IMR-90 (cell line): Measurements from ENCODE around the gene CRACDL. TPM values are rescaled to one million over a fixed set of nuclear protein-coding genes. Genes with fewer than 3 reads are reported as not detected.

Experiments used
- ATAC-seq: fragments of 200-7000 bp; cut with Tn5 transposase; 2 replicates; pipeline ENCODE4 v1.9.1; 2020; ENCODE audit warnings: low read depth, mild to moderate bottlenecking, moderate library complexity
- BruUV-seq: library from RNA; stranded (reverse); fragments of 400-500 nt; replicated peaks from 2 replicates; lab custom pipeline; 2021; lab: Mats Ljungman, UMichigan
- CTCF ChIA-PET: fragments of 300-600 bp; formaldehyde crosslinking; extraction: SDS; loops from one replicate; lab custom pipeline; 2021; ENCODE audit warnings: antibody characterized with exemption; lab: Yijun Ruan, JAX
- POLR2A ChIA-PET: fragments of 300-600 bp; sonication (Branson Sonifier 250); formaldehyde crosslinking; loops from one replicate; lab custom pipeline; 2022; ENCODE audit warnings: antibody characterized with exemption; ENCODE audit not compliant: unreplicated experiment; lab: Charles Lee
- DNase-seq: peaks from one replicate; pipeline ENCODE4 v3.0.0; 2013
- H2AFZ ChIP-seq: replicated peaks from 2 replicates; pipeline ENCODE3; 2013; ENCODE audit warnings: low read length, mild to moderate bottlenecking; ENCODE audit not compliant: poor library complexity
- H2AK5ac ChIP-seq: 2 replicates; pipeline ENCODE4 v1.6.1; 2013; ENCODE audit warnings: low read depth, low read length, inconsistent platforms
- H2AK9ac ChIP-seq: replicated peaks from 2 replicates; pipeline ENCODE3; 2013; ENCODE audit warnings: mild to moderate bottlenecking, low read depth, low read length, moderate library complexity; ENCODE audit not compliant: poor library complexity
- H2BK120ac ChIP-seq: 2 replicates; pipeline ENCODE4 v1.6.1; 2013; ENCODE audit warnings: low read depth, low read length, inconsistent platforms
- H2BK15ac ChIP-seq: 3 replicates; pipeline ENCODE4 v1.6.1; 2013; ENCODE audit warnings: low read depth, low read length, inconsistent platforms
- H2BK20ac ChIP-seq: 2 replicates; pipeline ENCODE4 v1.6.1; 2013; ENCODE audit warnings: low read depth, mild to moderate bottlenecking, inconsistent platforms, low read length, moderate library complexity
- H2BK5ac ChIP-seq: 2 replicates; pipeline ENCODE4 v1.6.1; 2013; ENCODE audit warnings: mild to moderate bottlenecking, low read depth, low read length, inconsistent platforms; ENCODE audit not compliant: poor library complexity, severe bottlenecking
- H3K14ac ChIP-seq: replicated peaks from 2 replicates; pipeline ENCODE4 v1.6.1; 2013; ENCODE audit warnings: low read depth, low read length, inconsistent platforms
- H3K18ac ChIP-seq: 2 replicates; pipeline ENCODE4 v1.6.1; 2013; ENCODE audit warnings: low read depth, low read length, control low read depth
- H3K23ac ChIP-seq: 2 replicates; pipeline ENCODE4 v1.6.1; 2013; ENCODE audit warnings: low read depth, low read length, inconsistent platforms
- H3K27ac ChIP-seq: 2 replicates; pipeline ENCODE4 v1.5.1; 2013; ENCODE audit warnings: mild to moderate bottlenecking, control low read depth, low read length; ENCODE audit not compliant: insufficient read depth
- H3K27me3 ChIP-seq: 2 replicates; pipeline ENCODE4 v1.6.1; 2013; ENCODE audit warnings: low read length; ENCODE audit not compliant: control insufficient read depth, insufficient read depth
- H3K36me3 ChIP-seq: 2 replicates; pipeline ENCODE4 v1.6.1; 2013; ENCODE audit warnings: low read length, mixed read lengths; ENCODE audit not compliant: control insufficient read depth, insufficient read depth
- H3K4ac ChIP-seq: 2 replicates; pipeline ENCODE4 v1.6.1; 2013; ENCODE audit warnings: low read depth, low read length, inconsistent platforms
- H3K4me1 ChIP-seq: 2 replicates; pipeline ENCODE4 v1.6.1; 2013; ENCODE audit warnings: low read length, mixed read lengths; ENCODE audit not compliant: control insufficient read depth, insufficient read depth
- H3K4me2 ChIP-seq: 2 replicates; pipeline ENCODE4 v1.6.1; 2013; ENCODE audit warnings: low read depth, mild to moderate bottlenecking, control low read depth, low read length, moderate library complexity
- H3K4me3 ChIP-seq: 2 replicates; pipeline ENCODE4 v1.5.1; 2013; ENCODE audit warnings: low read depth, mild to moderate bottlenecking, control low read depth, low read length, moderate library complexity; ENCODE audit not compliant: insufficient read depth
- H3K56ac ChIP-seq: 2 replicates; pipeline ENCODE4 v1.6.1; 2013; ENCODE audit warnings: low read length, inconsistent platforms; ENCODE audit not compliant: insufficient read depth; ENCODE audit errors: extremely low read depth
- H3K79me1 ChIP-seq, 2 experiments: 2 replicates each; pipeline ENCODE4 v1.6.1; 2013; ENCODE audit warnings: low read length in 2 of 2, inconsistent platforms in 1 of 2, low read depth in 1 of 2
- H3K9ac ChIP-seq: 2 replicates; pipeline ENCODE4 v1.6.1; 2013; ENCODE audit warnings: low read depth, low read length, control low read depth
- H3K9me1 ChIP-seq: 2 replicates; pipeline ENCODE4 v1.6.1; 2013; ENCODE audit warnings: low read length, inconsistent platforms; ENCODE audit not compliant: insufficient read depth
- H3K9me3 ChIP-seq: 2 replicates; pipeline ENCODE4 v1.6.1; 2013; ENCODE audit warnings: low read length; ENCODE audit not compliant: control insufficient read depth, insufficient read depth
- H4K20me1 ChIP-seq: 2 replicates; pipeline ENCODE4 v1.6.1; 2013; ENCODE audit warnings: low read length, inconsistent platforms; ENCODE audit not compliant: insufficient read depth
- H4K5ac ChIP-seq: 2 replicates; pipeline ENCODE4 v1.6.1; 2013; ENCODE audit warnings: mild to moderate bottlenecking, low read depth, low read length, control low read depth
- H4K8ac ChIP-seq, 2 experiments: 2 replicates each; pipeline ENCODE4 v1.6.1; 2013; ENCODE audit warnings: low read depth in 2 of 2, low read length in 2 of 2, control low read depth in 1 of 2, inconsistent platforms in 1 of 2
- H4K91ac ChIP-seq: 2 replicates; pipeline ENCODE4 v1.6.1; 2013; ENCODE audit warnings: low read depth, low read length, inconsistent platforms; ENCODE audit not compliant: insufficient read depth
- BHLHE40 ChIP-seq: fragments of 150-350 bp; IDR thresholded peaks from 2 replicates; pipeline ENCODE4 v1.6.1; 2016; ENCODE audit warnings: mild to moderate bottlenecking, low read depth, low read length
- CHD1 ChIP-seq: IDR thresholded peaks from 2 replicates; pipeline ENCODE4 v1.6.1; 2012; ENCODE audit warnings: low read depth, low read length, improper control_type of control experiment
- CTCF ChIP-seq: conservative IDR thresholded peaks from 2 replicates; pipeline ENCODE4 v1.5.1; 2012; ENCODE audit warnings: mild to moderate bottlenecking, low read depth, low read length, improper control_type of control experiment
- MAFK ChIP-seq: IDR thresholded peaks from 2 replicates; pipeline ENCODE4 v1.6.1; 2012; ENCODE audit warnings: low read depth, low read length, improper control_type of control experiment
- MAZ ChIP-seq: IDR thresholded peaks from 2 replicates; pipeline ENCODE4 v1.6.1; 2012; ENCODE audit warnings: low read depth, mild to moderate bottlenecking, low read length, improper control_type of control experiment, moderate library complexity, borderline replicate concordance
- MXI1 ChIP-seq: IDR thresholded peaks from 2 replicates; pipeline ENCODE4 v1.6.1; 2012; ENCODE audit warnings: low read depth, mild to moderate bottlenecking, low read length, moderate library complexity, borderline replicate concordance
- POLR2A ChIP-seq: IDR thresholded peaks from 2 replicates; pipeline ENCODE4 v1.6.1; 2012; ENCODE audit warnings: mild to moderate bottlenecking, low read depth, low read length
- RAD21 ChIP-seq: IDR thresholded peaks from 2 replicates; pipeline ENCODE4 v1.6.1; 2012; ENCODE audit warnings: low read length, improper control_type of control experiment
- RCOR1 ChIP-seq: IDR thresholded peaks from 2 replicates; pipeline ENCODE4 v1.6.1; 2012; ENCODE audit warnings: mild to moderate bottlenecking, low read length, improper control_type of control experiment; ENCODE audit not compliant: insufficient replicate concordance
- RFX5 ChIP-seq: IDR thresholded peaks from 2 replicates; pipeline ENCODE4 v1.8.0; 2012; ENCODE audit warnings: low read depth, mild to moderate bottlenecking, low read length, moderate library complexity
- SMC3 ChIP-seq: fragments of 150-350 bp; IDR thresholded peaks from 2 replicates; pipeline ENCODE4 v1.6.1; 2016; ENCODE audit warnings: low read depth, mild to moderate bottlenecking, antibody characterized with exemption, low read length, moderate library complexity
- WGBS, 2 experiments: methylation state at CpG; one replicate each; pipeline versions ENCODE4 v1.1.5 to v1.1.7; 2013; ENCODE audit warnings: missing lambda C conversion rate in 2 of 2; ENCODE audit not compliant: insufficient read length in 1 of 2; ENCODE audit errors: extremely low coverage in 2 of 2; 5-methylcytosine and 5-hydroxymethylcytosine counted together
- dilution Hi-C: fragments of 300-500 bp; cut with HindIII; formaldehyde crosslinking; loops from one replicate; pipeline ENCODE4 v1.14.3; 2018; ENCODE audit warnings: low sequenced_read_pairs; ENCODE audit not compliant: unreplicated experiment
- in situ Hi-C: fragments of 300-500 bp; cut with MboI; formaldehyde crosslinking; loops from 3 replicates; pipeline ENCODE4 v1.14.3; 2019; ENCODE audit warnings: low sequenced_read_pairs, inconsistent platforms, mixed read lengths
- intact Hi-C: fragments of 100-400 bp; cut with micrococcal nuclease; formaldehyde crosslinking; loops from 2 replicates; pipeline ENCODE4 v1.10.0; 2022
- polyA plus RNA-seq, 3 experiments: library from polyadenylated mRNA; depleted of rRNA; stranded (reverse); fragments of >200 nt; gene quantifications; 2 replicates each; pipeline ENCODE4 v1.2.3, GENCODE V29; 2012; ENCODE audit warnings: low replicate concordance in 1 of 3
- total RNA-seq: library from RNA; depleted of rRNA; stranded (reverse); fragments of >200 nt; gene quantifications from 2 replicates; pipeline ENCODE4 v1.2.3, GENCODE V29; 2012

Gene CRACDL
- total and polyA plus RNA-seq, 2 of the 4 experiments (the other 2 are of a cell fraction) = not detected

- Histone ChIP-seq H2BK120ac (no peak overlapping the region), H3K27me3 (peaks cover 31% of the 10 kb centered on the region), H3K56ac (no peak overlapping the region), H3K27ac (no peak overlapping the region), H3K4ac (no peak overlapping the region), H2AK5ac (no peak overlapping the region), H3K4me2 (no peak overlapping the region), H3K14ac (no peak overlapping the region), H2BK15ac (no peak overlapping the region), H4K5ac (no peak overlapping the region), H3K23ac (no peak overlapping the region), H3K9me3 (no peaks in the 10 kb centered on the region; the same call in 1 of the 2 replicates), H2AFZ (no peak overlapping the region), H2BK20ac (no peak overlapping the region), H2BK5ac (no peak overlapping the region), H3K9me1 (no peaks in the 10 kb centered on the region), H3K4me3 (no peak overlapping the region), H3K79me1 (no peaks in the 10 kb centered on the region), H3K18ac (no peak overlapping the region), H4K91ac (no peak overlapping the region), H3K36me3 (no peaks in the 10 kb centered on the region), H2AK9ac (no peak overlapping the region), H3K9ac (no peak overlapping the region), H3K4me1 (no peaks in the 10 kb centered on the region), H4K20me1 (no peaks in the 10 kb centered on the region), H4K8ac (no peak overlapping the region)
- no CpG with 5 or more reads among the region's 2 CpGs for WGBS, 2 experiments
- ATAC-seq (no peak), DNase-seq (no peak)
- intact Hi-C loops (no loop called here), dilution Hi-C loops (no loop called here), in situ Hi-C loops (loop anchor here (25.0 kb wide), 1 partner anchor 412 kb away; no protein-coding TSS in a partner anchor)
- ChIA-PET POLR2A (no interaction called here), CTCF (no interaction called here)
- TF ChIP-seq RAD21 (no peak), CHD1 (no peak), MAZ (no peak), RFX5 (no peak), SMC3 (no peak), BHLHE40 (no peak), MAFK (no peak), MXI1 (no peak), RCOR1 (no peak), CTCF (no peak), POLR2A (no peak)
- no TSS peak for BruUV-seq
Observed at GRCh38 chr2:98824256-98825019, 111.6 kb downstream of the CRACDL start.
